ENCODE data around the gene PNKP.
A peak's percentile ranks its signal among the peaks of the same experiment; 100 is the strongest.

PNKP gene

GRCh38 chr19:49812997-49813861, 54.1 kb downstream of the PNKP start, which contains the start of gene FUZ:
TSS of gene FUZ (minus strand) at chr19:49813292. CDS start at chr19:49813106, 186 bp downstream.
- H3K4me1 ChIP-seq (ENCODE audit: control insufficient read depth in 1 of 2, insufficient read depth in 2 of 2, low read length in 2 of 2), result peaks cover 13 to 17% of the 10 kb centered on the region in 2 donors
- H3K9ac ChIP-seq (ENCODE audit: low read depth in 1 of 2, low read length in 2 of 2), result peak within 1 kb of the TSS; percentile 79 to 87
- H3K9me3 ChIP-seq (ENCODE audit: control insufficient read depth in 1 of 2, low read length in 2 of 2), result no peaks in the 10 kb centered on the region
- H3K27ac ChIP-seq (ENCODE audit: low read depth, low read length), result peak within 1 kb of the TSS; percentile 94
- no peaks in the 10 kb centered on the region for H3K27me3 ChIP-seq (ENCODE audit: control insufficient read depth in 1 of 2, insufficient read depth in 2 of 2, low read length in 2 of 2)
- peak within 1 kb of the TSS; percentile 91 to 100 for H3K4me3 ChIP-seq (ENCODE audit: low read depth in 1 of 2, low read length in 2 of 2)
- no peaks in the 10 kb centered on the region for H3K36me3 ChIP-seq (ENCODE audit: control insufficient read depth in 1 of 2, insufficient read depth in 2 of 2, low read length in 2 of 2)

- peak overlapping the region; percentile 79 to 87 for H3K9ac ChIP-seq (ENCODE audit: low read depth in 1 of 2, low read length in 2 of 2)
- H3K4me3 ChIP-seq (ENCODE audit: low read depth in 1 of 2, low read length in 2 of 2), result peak overlapping the region; percentile 91 to 100
- no peaks in the 10 kb centered on the region for H3K27me3 ChIP-seq (ENCODE audit: control insufficient read depth in 1 of 2, insufficient read depth in 2 of 2, low read length in 2 of 2)
- H3K4me1 ChIP-seq (ENCODE audit: control insufficient read depth in 1 of 2, insufficient read depth in 2 of 2, low read length in 2 of 2), result peaks cover 13 to 17% of the 10 kb centered on the region in 2 donors
- H3K36me3 ChIP-seq (ENCODE audit: control insufficient read depth in 1 of 2, insufficient read depth in 2 of 2, low read length in 2 of 2), result no peaks in the 10 kb centered on the region
- no peaks in the 10 kb centered on the region for H3K9me3 ChIP-seq (ENCODE audit: control insufficient read depth in 1 of 2, low read length in 2 of 2)
- H3K27ac ChIP-seq (ENCODE audit: low read depth, low read length), result peak overlapping the region; percentile 94
These were observed 54.9 kb downstream of the PNKP start for GRCh38 chr19:49812452-49812996.

GRCh38 chr19:49811328-49811727, 56.0 kb downstream of the PNKP start:
- Histone ChIP-seq H3K27ac (ENCODE audit: low read depth, low read length) (no peak overlapping the region), H3K4me1 (ENCODE audit: control insufficient read depth in 1 of 2, insufficient read depth in 2 of 2, low read length in 2 of 2) (peaks cover 13 to 17% of the 10 kb centered on the region in 2 donors), H3K36me3 (ENCODE audit: control insufficient read depth in 1 of 2, insufficient read depth in 2 of 2, low read length in 2 of 2) (peaks cover 0 to 3% of the 10 kb centered on the region in 2 donors), H3K9me3 (ENCODE audit: control insufficient read depth in 1 of 2, low read length in 2 of 2) (no peaks in the 10 kb centered on the region), H3K9ac (ENCODE audit: low read depth in 1 of 2, low read length in 2 of 2) (no peak overlapping the region), H3K27me3 (ENCODE audit: control insufficient read depth in 1 of 2, insufficient read depth in 2 of 2, low read length in 2 of 2) (no peaks in the 10 kb centered on the region), H3K4me3 (ENCODE audit: low read depth in 1 of 2, low read length in 2 of 2) (no peak overlapping the region)

All from duodenal mucosa (tissue), 2 donors.